K562 (cell line): ENCODE measurements around the gene PIK3R4. TPM values are rescaled to one million over a fixed set of nuclear protein-coding genes. Genes with fewer than 3 reads are reported as not detected.

Experiments
- ARNT ChIP-seq, 2 experiments: fragments of 450-650 bp; IDR thresholded peaks; 2 replicates each; pipeline ENCODE4 v1.6.1; 2016; ENCODE audit warnings: mild to moderate bottlenecking in 1 of 2
- CEBPG ChIP-seq, 3 experiments: fragments of 200-800 bp in 1 of 3; sonication (Bioruptor generic) in 1 of 3; sonication (generic) in 1 of 3; formaldehyde crosslinking in 1 of 3; IDR thresholded peaks in 2 of 3; conservative IDR thresholded peaks in 1 of 3; 2 replicates each; pipeline versions ENCODE4 v1.6.1 to v1.8.0; 2016 to 2022; ENCODE audit warnings: missing compliant biosample characterization in 2 of 3, missing genetic modification characterization in 2 of 3, mild to moderate bottlenecking in 1 of 3, missing genetic modification reagents in 1 of 3
- CREB1 ChIP-seq, 2 experiments: sonication (generic) in 1 of 2; formaldehyde crosslinking in 1 of 2; IDR thresholded peaks; 2 replicates each; pipeline versions ENCODE4 v1.6.1 to v1.8.0; 2012 to 2022; ENCODE audit warnings: inconsistent platforms in 1 of 2, mild to moderate bottlenecking in 1 of 2, missing genetic modification reagents in 1 of 2, moderate library complexity in 1 of 2
- DACH1 ChIP-seq: fragments of 450-650 bp; IDR thresholded peaks from 2 replicates; pipeline ENCODE4 v1.6.1; 2018; ENCODE audit not compliant: partially characterized antibody
- PURB ChIP-seq: sonication (generic); formaldehyde crosslinking; IDR thresholded peaks from 2 replicates; pipeline ENCODE4 v1.9.0; 2021; ENCODE audit warnings: low read depth, mild to moderate bottlenecking, missing genetic modification reagents
- SAFB2 ChIP-seq: fragments of 200-400 bp; formaldehyde crosslinking; IDR thresholded peaks from 2 replicates; pipeline ENCODE4 v1.6.1; 2018; ENCODE audit warnings: borderline replicate concordance, low read length, low read depth, moderate library complexity; ENCODE audit not compliant: severe bottlenecking
- ZFX ChIP-seq: sonication (generic); formaldehyde crosslinking; IDR thresholded peaks from 2 replicates; pipeline ENCODE4 v1.8.0; 2022; ENCODE audit warnings: mild to moderate bottlenecking, missing genetic modification reagents, moderate library complexity
- polyA plus RNA-seq, 8 experiments: library from polyadenylated mRNA; depleted of rRNA in 4 of 8; stranded (reverse) in 5 of 8; unstranded in 3 of 8; fragments of >200 nt; fragmentation: Nextera tagmentation in 2 of 8; fragmentation: Illumina TruSeq in 1 of 8; extraction: Ambion mirVana in 2 of 8; extraction: Trizol in 1 of 8; gene quantifications; 2 replicates each; pipeline versions ENCODE4 v1.2.1 to v1.2.3, GENCODE V29; 2011 to 2014; ENCODE audit warnings: inconsistent platforms in 1 of 8, missing spikeins in 1 of 8
- total RNA-seq, 7 experiments: library from RNA; depleted of rRNA in 6 of 7; stranded (reverse); fragments of >200 nt in 6 of 7; fragmentation: Illumina TruSeq in 2 of 7; extraction: Trizol in 2 of 7; gene quantifications; 2 replicates each; pipeline versions ENCODE4 v1.2.1 to v1.2.3, GENCODE V29; 2011 to 2021; ENCODE audit warnings: low replicate concordance in 1 of 7
- TF ChIP-seq, protein P1 (sequence below): sonication (generic); formaldehyde crosslinking; IDR thresholded peaks from 2 replicates; pipeline ENCODE4 v1.8.0; 2022; ENCODE audit warnings: mild to moderate bottlenecking, missing genetic modification reagents
- TF ChIP-seq, protein P2 (sequence below): fragments of 450-650 bp; conservative IDR thresholded peaks from 2 replicates; pipeline ENCODE4 v1.6.1; 2016; ENCODE audit warnings: missing genetic modification characterization, low read depth, mild to moderate bottlenecking, control low read depth, missing compliant biosample characterization
- TF ChIP-seq, protein P3 (sequence below): fragments of 450-650 bp; formaldehyde crosslinking; IDR thresholded peaks from 2 replicates; pipeline ENCODE4 v1.4.0; 2020; ENCODE audit warnings: mild to moderate bottlenecking, moderate library complexity
- TF ChIP-seq, protein P4 (sequence below): fragments of 250-450 bp; sonication (Bioruptor Pico); IDR thresholded peaks from 2 replicates; pipeline ENCODE4 v1.5.0; 2020; ENCODE audit warnings: mild to moderate bottlenecking, borderline replicate concordance

PIK3R4 gene
- total and polyA plus RNA-seq, 9 of the 15 experiments (the other 6 are each of a cell fraction or from before 2014, with no cell fraction given): 20.6 to 45.8 (median 26.0) TPM

DNA sequence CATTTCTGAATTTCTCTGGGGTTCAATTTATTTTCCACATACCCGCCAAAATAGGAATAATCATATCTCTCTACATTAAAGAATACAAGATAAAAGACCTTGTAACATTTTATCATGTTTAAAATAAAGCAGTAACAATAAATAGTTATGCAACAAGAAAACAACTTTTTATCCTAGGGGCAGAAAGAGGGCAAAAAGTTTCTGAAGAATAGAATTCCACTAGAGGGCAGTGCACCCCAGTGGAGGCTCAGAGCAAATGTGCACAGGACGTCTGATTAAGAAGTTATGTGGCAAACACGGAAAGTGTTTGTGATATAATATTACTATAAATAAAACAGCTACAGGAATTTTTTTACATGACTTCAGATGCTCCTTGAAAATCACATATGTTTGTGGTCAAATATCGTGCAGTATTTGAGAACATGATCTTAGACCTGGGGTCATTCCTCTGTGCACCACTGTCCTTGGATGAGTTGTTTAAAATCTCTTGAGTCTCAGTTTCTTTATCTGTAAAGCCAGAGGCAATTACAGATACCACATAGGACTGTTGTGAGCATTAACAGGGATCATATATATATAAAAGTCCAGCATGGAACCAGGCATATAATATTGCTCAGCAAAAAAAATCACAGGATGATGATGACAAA lies 13.2 kb upstream of the PIK3R4 start (continued):
- TF ChIP-seq, protein P1, sequence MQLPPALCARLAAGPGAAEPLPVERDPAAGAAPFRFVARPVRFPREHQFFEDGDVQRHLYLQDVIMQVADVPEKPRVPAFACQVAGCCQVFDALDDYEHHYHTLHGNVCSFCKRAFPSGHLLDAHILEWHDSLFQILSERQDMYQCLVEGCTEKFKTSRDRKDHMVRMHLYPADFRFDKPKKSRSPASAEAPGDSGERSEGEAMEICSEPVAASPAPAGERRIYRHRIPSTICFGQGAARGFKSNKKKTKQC (CRISPR knock-in tag): no peak
- TF ChIP-seq ARNT (IDR thresholded peaks at IDR 0.05) (no peak), ZFX (no peak), CREB1 (IDR thresholded peaks at IDR 0.05) (no peak), CREB1 (CRISPR knock-in tag; IDR thresholded peaks at IDR 0.05) (no peak), SAFB2 (no peak), CEBPG (CRISPR knock-in tag; IDR thresholded peaks at IDR 0.05) (no peak), CEBPG (tag; conservative IDR thresholded peaks at IDR 0.05 in 1 of 2, IDR thresholded peaks at IDR 0.05 in 1 of 2) (peak; percentile 42 to 56; a peak in 2 of 4 replicates), PURB (no peak), DACH1 (no peak)
- TF ChIP-seq, protein P2, sequence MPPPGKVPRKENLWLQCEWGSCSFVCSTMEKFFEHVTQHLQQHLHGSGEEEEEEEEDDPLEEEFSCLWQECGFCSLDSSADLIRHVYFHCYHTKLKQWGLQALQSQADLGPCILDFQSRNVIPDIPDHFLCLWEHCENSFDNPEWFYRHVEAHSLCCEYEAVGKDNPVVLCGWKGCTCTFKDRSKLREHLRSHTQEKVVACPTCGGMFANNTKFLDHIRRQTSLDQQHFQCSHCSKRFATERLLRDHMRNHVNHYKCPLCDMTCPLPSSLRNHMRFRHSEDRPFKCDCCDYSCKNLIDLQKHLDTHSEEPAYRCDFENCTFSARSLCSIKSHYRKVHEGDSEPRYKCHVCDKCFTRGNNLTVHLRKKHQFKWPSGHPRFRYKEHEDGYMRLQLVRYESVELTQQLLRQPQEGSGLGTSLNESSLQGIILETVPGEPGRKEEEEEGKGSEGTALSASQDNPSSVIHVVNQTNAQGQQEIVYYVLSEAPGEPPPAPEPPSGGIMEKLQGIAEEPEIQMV (tag): no peak
- TF ChIP-seq, protein P3, sequence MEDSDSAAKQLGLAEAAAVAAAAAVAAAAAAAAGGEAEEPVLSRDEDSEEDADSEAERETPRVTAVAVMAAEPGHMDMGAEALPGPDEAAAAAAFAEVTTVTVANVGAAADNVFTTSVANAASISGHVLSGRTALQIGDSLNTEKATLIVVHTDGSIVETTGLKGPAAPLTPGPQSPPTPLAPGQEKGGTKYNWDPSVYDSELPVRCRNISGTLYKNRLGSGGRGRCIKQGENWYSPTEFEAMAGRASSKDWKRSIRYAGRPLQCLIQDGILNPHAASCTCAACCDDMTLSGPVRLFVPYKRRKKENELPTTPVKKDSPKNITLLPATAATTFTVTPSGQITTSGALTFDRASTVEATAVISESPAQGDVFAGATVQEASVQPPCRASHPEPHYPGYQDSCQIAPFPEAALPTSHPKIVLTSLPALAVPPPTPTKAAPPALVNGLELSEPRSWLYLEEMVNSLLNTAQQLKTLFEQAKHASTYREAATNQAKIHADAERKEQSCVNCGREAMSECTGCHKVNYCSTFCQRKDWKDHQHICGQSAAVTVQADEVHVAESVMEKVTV (CRISPR knock-in tag): peak; percentile 84
- TF ChIP-seq, protein P4, sequence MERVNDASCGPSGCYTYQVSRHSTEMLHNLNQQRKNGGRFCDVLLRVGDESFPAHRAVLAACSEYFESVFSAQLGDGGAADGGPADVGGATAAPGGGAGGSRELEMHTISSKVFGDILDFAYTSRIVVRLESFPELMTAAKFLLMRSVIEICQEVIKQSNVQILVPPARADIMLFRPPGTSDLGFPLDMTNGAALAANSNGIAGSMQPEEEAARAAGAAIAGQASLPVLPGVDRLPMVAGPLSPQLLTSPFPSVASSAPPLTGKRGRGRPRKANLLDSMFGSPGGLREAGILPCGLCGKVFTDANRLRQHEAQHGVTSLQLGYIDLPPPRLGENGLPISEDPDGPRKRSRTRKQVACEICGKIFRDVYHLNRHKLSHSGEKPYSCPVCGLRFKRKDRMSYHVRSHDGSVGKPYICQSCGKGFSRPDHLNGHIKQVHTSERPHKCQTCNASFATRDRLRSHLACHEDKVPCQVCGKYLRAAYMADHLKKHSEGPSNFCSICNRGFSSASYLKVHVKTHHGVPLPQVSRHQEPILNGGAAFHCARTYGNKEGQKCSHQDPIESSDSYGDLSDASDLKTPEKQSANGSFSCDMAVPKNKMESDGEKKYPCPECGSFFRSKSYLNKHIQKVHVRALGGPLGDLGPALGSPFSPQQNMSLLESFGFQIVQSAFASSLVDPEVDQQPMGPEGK (CRISPR knock-in tag): no peak
- TF ChIP-seq, all 486 proteins: peak for 11
